ENCODE measurements around the gene LDHB. TPM values are rescaled to one million over a fixed set of nuclear protein-coding genes. Genes with fewer than 3 reads are reported as not detected.

The LDHB gene
- total and polyA plus RNA-seq, 9 of the 15 experiments (the other 6 are each of a cell fraction or from before 2014, with no cell fraction given) = 743 to 2,680 (median 968) TPM

DNA sequence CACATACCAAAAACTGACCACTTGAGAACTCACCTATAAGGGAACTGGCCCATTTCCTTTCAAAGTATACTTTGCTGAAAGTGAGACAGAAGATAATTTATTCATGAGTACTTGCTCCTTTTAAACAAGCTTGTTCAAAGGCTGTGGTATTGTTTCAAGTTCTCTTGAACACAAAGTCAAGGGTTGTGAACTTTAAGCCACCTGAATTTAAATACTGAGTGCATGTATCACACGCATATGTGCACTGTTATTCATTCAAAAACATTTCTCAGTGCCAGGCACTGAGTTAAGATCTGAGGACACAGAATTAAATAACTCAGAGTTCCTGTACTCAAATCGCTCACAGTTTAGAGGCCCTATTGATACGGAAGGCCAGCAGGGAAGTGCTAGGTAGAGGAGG lies 19.1 kb upstream of the LDHB start:
- peaks cover 0 to 3% of the 10 kb centered on the region in 2 experiments; a peak in 4 of 5 replicates for H3K4me1 ChIP-seq (replicated peaks in 1 of 2; ENCODE audit: control insufficient read depth in 2 of 2, insufficient read depth in 2 of 2, low read length in 2 of 2)
- no peaks in the 10 kb centered on the region for H4K20me1 ChIP-seq (replicated peaks; ENCODE audit: control insufficient read depth, insufficient read depth, low read length)
- ATAC-seq = no peak
- in situ Hi-C loops (cut with MboI) = no loop called here
- 60% methylated on average over 3 of the region's 3 CpGs for WGBS (ENCODE audit: insufficient coverage, low coverage, missing lambda C conversion rate)
- FAIRE-seq = no peak
- ChIA-PET CTCF (ENCODE audit: low intra/inter-chr PET ratio) (no interaction called here), POLR2A (no interaction called here)
- H3K9me1 ChIP-seq (ENCODE audit: control insufficient read depth, insufficient read depth, low read length) = no peaks in the 10 kb centered on the region
- TF ChIP-seq MAFF (IDR thresholded peaks at IDR 0.05; ENCODE audit: low read length) = no peak
- TF ChIP-seq CEBPB (tag; IDR thresholded peaks at IDR 0.05) = no peak
- TF ChIP-seq ZNF717 (CRISPR knock-in tag; IDR thresholded peaks at IDR 0.05) = no peak
- no peak for TF ChIP-seq TEAD1 (CRISPR knock-in tag; IDR thresholded peaks at IDR 0.05)
- TF ChIP-seq, protein P1, sequence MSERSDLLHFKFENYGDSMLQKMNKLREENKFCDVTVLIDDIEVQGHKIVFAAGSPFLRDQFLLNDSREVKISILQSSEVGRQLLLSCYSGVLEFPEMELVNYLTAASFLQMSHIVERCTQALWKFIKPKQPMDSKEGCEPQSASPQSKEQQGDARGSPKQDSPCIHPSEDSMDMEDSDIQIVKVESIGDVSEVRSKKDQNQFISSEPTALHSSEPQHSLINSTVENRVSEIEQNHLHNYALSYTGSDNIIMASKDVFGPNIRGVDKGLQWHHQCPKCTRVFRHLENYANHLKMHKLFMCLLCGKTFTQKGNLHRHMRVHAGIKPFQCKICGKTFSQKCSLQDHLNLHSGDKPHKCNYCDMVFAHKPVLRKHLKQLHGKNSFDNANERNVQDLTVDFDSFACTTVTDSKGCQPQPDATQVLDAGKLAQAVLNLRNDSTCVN (CRISPR knock-in tag; IDR thresholded peaks at IDR 0.05) = no peak
- no peak for TF ChIP-seq SREBF2 (CRISPR knock-in tag; IDR thresholded peaks at IDR 0.05)
- no peak for TF ChIP-seq ZNF41 (CRISPR knock-in tag; conservative IDR thresholded peaks at IDR 0.05)
- no peak for TF ChIP-seq ZFP1 (CRISPR knock-in tag; IDR thresholded peaks at IDR 0.05)
- TF ChIP-seq, protein P2, sequence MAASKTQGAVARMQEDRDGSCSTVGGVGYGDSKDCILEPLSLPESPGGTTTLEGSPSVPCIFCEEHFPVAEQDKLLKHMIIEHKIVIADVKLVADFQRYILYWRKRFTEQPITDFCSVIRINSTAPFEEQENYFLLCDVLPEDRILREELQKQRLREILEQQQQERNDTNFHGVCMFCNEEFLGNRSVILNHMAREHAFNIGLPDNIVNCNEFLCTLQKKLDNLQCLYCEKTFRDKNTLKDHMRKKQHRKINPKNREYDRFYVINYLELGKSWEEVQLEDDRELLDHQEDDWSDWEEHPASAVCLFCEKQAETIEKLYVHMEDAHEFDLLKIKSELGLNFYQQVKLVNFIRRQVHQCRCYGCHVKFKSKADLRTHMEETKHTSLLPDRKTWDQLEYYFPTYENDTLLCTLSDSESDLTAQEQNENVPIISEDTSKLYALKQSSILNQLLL (CRISPR knock-in tag; IDR thresholded peaks at IDR 0.05; ENCODE audit: borderline replicate concordance) = no peak
- no peak for TF ChIP-seq ZNF232 (CRISPR knock-in tag; IDR thresholded peaks at IDR 0.05)
- TF ChIP-seq, protein P3, sequence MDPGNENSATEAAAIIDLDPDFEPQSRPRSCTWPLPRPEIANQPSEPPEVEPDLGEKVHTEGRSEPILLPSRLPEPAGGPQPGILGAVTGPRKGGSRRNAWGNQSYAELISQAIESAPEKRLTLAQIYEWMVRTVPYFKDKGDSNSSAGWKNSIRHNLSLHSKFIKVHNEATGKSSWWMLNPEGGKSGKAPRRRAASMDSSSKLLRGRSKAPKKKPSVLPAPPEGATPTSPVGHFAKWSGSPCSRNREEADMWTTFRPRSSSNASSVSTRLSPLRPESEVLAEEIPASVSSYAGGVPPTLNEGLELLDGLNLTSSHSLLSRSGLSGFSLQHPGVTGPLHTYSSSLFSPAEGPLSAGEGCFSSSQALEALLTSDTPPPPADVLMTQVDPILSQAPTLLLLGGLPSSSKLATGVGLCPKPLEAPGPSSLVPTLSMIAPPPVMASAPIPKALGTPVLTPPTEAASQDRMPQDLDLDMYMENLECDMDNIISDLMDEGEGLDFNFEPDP (CRISPR knock-in tag; IDR thresholded peaks at IDR 0.05) = no peak
- TF ChIP-seq, protein P4, sequence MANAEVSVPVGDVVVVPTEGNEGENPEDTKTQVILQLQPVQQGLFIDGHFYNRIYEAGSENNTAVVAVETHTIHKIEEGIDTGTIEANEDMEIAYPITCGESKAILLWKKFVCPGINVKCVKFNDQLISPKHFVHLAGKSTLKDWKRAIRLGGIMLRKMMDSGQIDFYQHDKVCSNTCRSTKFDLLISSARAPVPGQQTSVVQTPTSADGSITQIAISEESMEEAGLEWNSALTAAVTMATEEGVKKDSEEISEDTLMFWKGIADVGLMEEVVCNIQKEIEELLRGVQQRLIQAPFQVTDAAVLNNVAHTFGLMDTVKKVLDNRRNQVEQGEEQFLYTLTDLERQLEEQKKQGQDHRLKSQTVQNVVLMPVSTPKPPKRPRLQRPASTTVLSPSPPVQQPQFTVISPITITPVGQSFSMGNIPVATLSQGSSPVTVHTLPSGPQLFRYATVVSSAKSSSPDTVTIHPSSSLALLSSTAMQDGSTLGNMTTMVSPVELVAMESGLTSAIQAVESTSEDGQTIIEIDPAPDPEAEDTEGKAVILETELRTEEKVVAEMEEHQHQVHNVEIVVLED (CRISPR knock-in tag; IDR thresholded peaks at IDR 0.05) = no peak
- TF ChIP-seq PHB (CRISPR knock-in tag; IDR thresholded peaks at IDR 0.05) = no peak
- TF ChIP-seq, protein P5, sequence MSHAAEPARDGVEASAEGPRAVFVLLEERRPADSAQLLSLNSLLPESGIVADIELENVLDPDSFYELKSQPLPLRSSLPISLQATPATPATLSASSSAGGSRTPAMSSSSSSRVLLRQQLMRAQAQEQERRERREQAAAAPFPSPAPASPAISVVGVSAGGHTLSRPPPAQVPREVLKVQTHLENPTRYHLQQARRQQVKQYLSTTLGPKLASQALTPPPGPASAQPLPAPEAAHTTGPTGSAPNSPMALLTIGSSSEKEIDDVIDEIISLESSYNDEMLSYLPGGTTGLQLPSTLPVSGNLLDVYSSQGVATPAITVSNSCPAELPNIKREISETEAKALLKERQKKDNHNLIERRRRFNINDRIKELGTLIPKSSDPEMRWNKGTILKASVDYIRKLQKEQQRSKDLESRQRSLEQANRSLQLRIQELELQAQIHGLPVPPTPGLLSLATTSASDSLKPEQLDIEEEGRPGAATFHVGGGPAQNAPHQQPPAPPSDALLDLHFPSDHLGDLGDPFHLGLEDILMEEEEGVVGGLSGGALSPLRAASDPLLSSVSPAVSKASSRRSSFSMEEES (CRISPR knock-in tag; IDR thresholded peaks at IDR 0.05) = no peak
- BruUV-seq (replicated peaks) = no TSS peak
- no peak overlapping the region for H3K27ac ChIP-seq (ENCODE audit: extremely low read depth, low read depth, low read length)
- intact Hi-C loops (cut with micrococcal nuclease) = loop anchor here (5.0 kb wide), 1 partner anchor 174 kb away; the partner anchor contains the start of genes GOLT1B and RECQL
- no peak overlapping the region for H3K9ac ChIP-seq (ENCODE audit: insufficient read depth in 1 of 2, low read depth in 2 of 2, low read length in 2 of 2)
- H3K27me3 ChIP-seq (ENCODE audit: control insufficient read depth in 2 of 2, insufficient read depth in 2 of 2, low read length in 2 of 2) = no peaks in the 10 kb centered on the region
- no peak overlapping the region for H2AFZ ChIP-seq (ENCODE audit: low read depth, low read length)
- H3K4me3 ChIP-seq = no peak overlapping the region
- no peaks in the 10 kb centered on the region for H3K79me2 ChIP-seq (ENCODE audit: control insufficient read depth, insufficient read depth, low read length)
- no peaks in the 10 kb centered on the region for H3K36me3 ChIP-seq (ENCODE audit: control insufficient read depth, insufficient read depth, low read length)
- no peak overlapping the region for H3K4me2 ChIP-seq (ENCODE audit: insufficient read depth, low read length)
- H3K9me3 ChIP-seq (replicated peaks; ENCODE audit: control insufficient read depth, insufficient read depth, low read depth, low read length) = no peaks in the 10 kb centered on the region
- no peak for DNase-seq (ENCODE audit: extremely low read depth in 1 of 4, low spot score in 3 of 4)

All from K562 (cell line).